HepG2 (cell line): Measurements from ENCODE around the gene TMEM14A. TPM values are rescaled to one million over a fixed set of nuclear protein-coding genes. Genes with fewer than 3 reads are reported as not detected.

Source experiments
- CBX1 ChIP-seq: IDR thresholded peaks from one replicate; pipeline ENCODE4 v1.6.1; 2016; ENCODE audit warnings: antibody characterized with exemption, low read depth
- FOXA3 ChIP-seq: IDR thresholded peaks from 2 replicates; pipeline ENCODE4 v1.6.1; 2016; ENCODE audit warnings: missing genetic modification reagents, missing compliant biosample characterization
- GATAD1 ChIP-seq: IDR thresholded peaks from 2 replicates; pipeline ENCODE4 v1.6.1; 2016; ENCODE audit warnings: missing genetic modification reagents, missing compliant biosample characterization
- GLI4 ChIP-seq: sonication (generic); formaldehyde crosslinking; IDR thresholded peaks from 2 replicates; pipeline ENCODE4 v1.5.1; 2020; ENCODE audit warnings: missing genetic modification reagents, mild to moderate bottlenecking, moderate library complexity, borderline replicate concordance
- HNRNPL ChIP-seq: fragments of 200-400 bp; formaldehyde crosslinking; IDR thresholded peaks from 2 replicates; pipeline ENCODE4 v1.6.1; 2017; ENCODE audit warnings: mild to moderate bottlenecking, low read depth, low read length
- HOMEZ ChIP-seq: IDR thresholded peaks from 2 replicates; pipeline ENCODE4 v1.6.1; 2016; ENCODE audit warnings: low read depth
- MEIS2 ChIP-seq: sonication (generic); formaldehyde crosslinking; IDR thresholded peaks from 2 replicates; pipeline ENCODE4 v1.9.0; 2021; ENCODE audit warnings: mild to moderate bottlenecking, missing genetic modification reagents
- NCOR1 ChIP-seq: fragments of 200-600 bp; sonication (generic); IDR thresholded peaks from 2 replicates; pipeline ENCODE4 v1.7.0; 2017; ENCODE audit warnings: antibody characterized with exemption, low read length, borderline replicate concordance
- NFRKB ChIP-seq: fragments of 450-650 bp; IDR thresholded peaks from 2 replicates; pipeline ENCODE4 v1.6.1; 2017
- NPAS2 ChIP-seq: sonication (generic); formaldehyde crosslinking; IDR thresholded peaks from 2 replicates; pipeline ENCODE4 v1.8.0; 2022; ENCODE audit warnings: mild to moderate bottlenecking, missing genetic modification reagents, borderline replicate concordance
- PHF5A ChIP-seq: IDR thresholded peaks from one replicate; pipeline ENCODE4 v1.6.1; 2018; ENCODE audit warnings: low read depth, missing genetic modification reagents; ENCODE audit not compliant: unreplicated experiment
- SCMH1 ChIP-seq: sonication (generic); formaldehyde crosslinking; IDR thresholded peaks from 2 replicates; pipeline ENCODE4 v1.9.0; 2021; ENCODE audit warnings: missing genetic modification reagents, mild to moderate bottlenecking, borderline replicate concordance
- SMAD1 ChIP-seq: sonication (generic); formaldehyde crosslinking; IDR thresholded peaks from 2 replicates; pipeline ENCODE4 v1.4.0; 2020; ENCODE audit warnings: missing genetic modification reagents, low read depth, mild to moderate bottlenecking, borderline replicate concordance
- STAT5B ChIP-seq: sonication (generic); formaldehyde crosslinking; IDR thresholded peaks from 2 replicates; pipeline ENCODE4 v1.4.0; 2020; ENCODE audit warnings: missing genetic modification reagents
- ZFP91 ChIP-seq: sonication (generic); formaldehyde crosslinking; IDR thresholded peaks from 2 replicates; pipeline ENCODE4 v1.9.0; 2022; ENCODE audit warnings: missing genetic modification reagents, mild to moderate bottlenecking, borderline replicate concordance
- ZFX ChIP-seq: sonication (generic); formaldehyde crosslinking; IDR thresholded peaks from 2 replicates; pipeline ENCODE4 v1.4.0; 2020; ENCODE audit warnings: mild to moderate bottlenecking, low read depth, missing genetic modification reagents, moderate library complexity
- ZGPAT ChIP-seq: IDR thresholded peaks from 2 replicates; pipeline ENCODE4 v1.6.1; 2016; ENCODE audit warnings: mild to moderate bottlenecking
- ZNF124 ChIP-seq: sonication (generic); formaldehyde crosslinking; IDR thresholded peaks from 2 replicates; pipeline ENCODE4 v1.4.0; 2020; ENCODE audit warnings: missing genetic modification reagents
- ZNF17 ChIP-seq: sonication (generic); formaldehyde crosslinking; IDR thresholded peaks from 2 replicates; pipeline ENCODE4 v1.5.0; 2020; ENCODE audit warnings: mild to moderate bottlenecking, missing genetic modification reagents
- ZNF235 ChIP-seq: sonication (generic); formaldehyde crosslinking; IDR thresholded peaks from 2 replicates; pipeline ENCODE4 v1.8.1; 2023; ENCODE audit warnings: mild to moderate bottlenecking, missing genetic modification reagents, borderline replicate concordance
- ZNF296 ChIP-seq: sonication (generic); formaldehyde crosslinking; conservative IDR thresholded peaks from 2 replicates; pipeline ENCODE4 v1.5.0; 2020; ENCODE audit warnings: mild to moderate bottlenecking, missing genetic modification reagents
- ZNF503 ChIP-seq: sonication (generic); formaldehyde crosslinking; IDR thresholded peaks from 2 replicates; pipeline ENCODE4 v1.4.0; 2020; ENCODE audit warnings: missing genetic modification reagents
- ZNF670 ChIP-seq: sonication (generic); formaldehyde crosslinking; IDR thresholded peaks from 2 replicates; pipeline ENCODE4 v1.8.0; 2022; ENCODE audit warnings: mild to moderate bottlenecking, missing genetic modification reagents, borderline replicate concordance
- polyA plus RNA-seq, 8 experiments: library from polyadenylated mRNA; depleted of rRNA in 3 of 8; stranded (reverse) in 7 of 8; unstranded in 1 of 8; fragments of >200 nt; fragmentation: Illumina TruSeq in 4 of 8; extraction: Trizol in 4 of 8; gene quantifications; 2 replicates each; pipeline versions ENCODE4 v1.2.1 to v1.2.3, GENCODE V29; 2011 to 2016; ENCODE audit warnings: low read depth in 4 of 8, missing spikeins in 1 of 8, mixed read lengths in 1 of 8; ENCODE audit not compliant: insufficient read depth in 1 of 8
- total RNA-seq, 5 experiments: library from RNA; depleted of rRNA; stranded (reverse); fragments of >200 nt; fragmentation: Illumina TruSeq; extraction: Trizol; gene quantifications; 2 replicates each; pipeline ENCODE4 v1.2.3, GENCODE V29; 2016; ENCODE audit warnings: low read depth in 1 of 5

Gene TMEM14A
- total and polyA plus RNA-seq, 2 of the 13 experiments (the other 11 are each of a cell fraction or from before 2014, with no cell fraction given), result 24.6 to 73.7 TPM

GRCh38 chr6:52670502-52671409 lies at the start of gene TMEM14A (continued):
- TF ChIP-seq NPAS2 (CRISPR knock-in tag) (no peak), HNRNPL (0 out of 2 replicates have a peak, but pooled peaks have one; percentile 64), NCOR1 (peak; percentile 46; the same call in 1 of the 2 replicates), SCMH1 (CRISPR knock-in tag) (no peak), STAT5B (peak; percentile 64; the same call in 1 of the 2 replicates), GLI4 (0 out of 2 replicates have a peak, but pooled peaks have one; percentile 27), ZNF296 (CRISPR knock-in tag) (no peak), GATAD1 (CRISPR knock-in tag) (peak; percentile 79), ZNF503 (peak; percentile 91), ZFX (CRISPR knock-in tag) (peak; percentile 99), ZFP91 (CRISPR knock-in tag) (peak; percentile 96), ZNF124 (CRISPR knock-in tag) (peak; percentile 77), SMAD1 (CRISPR knock-in tag) (no peak; the same call in 1 of the 2 replicates), ZNF670 (peak; percentile 58; the same call in 1 of the 2 replicates), NFRKB (no peak), ZGPAT (CRISPR knock-in tag) (peak; percentile 98), ZNF235 (CRISPR knock-in tag) (peak; percentile 90; the same call in 1 of the 2 replicates), FOXA3 (peak; percentile 55; the same call in 1 of the 2 replicates), PHF5A (CRISPR knock-in tag) (no peak), ZNF17 (CRISPR knock-in tag) (no peak), HOMEZ (CRISPR knock-in tag) (peak; percentile 44; the same call in 1 of the 2 replicates), CBX1 (peak; percentile 72), MEIS2 (CRISPR knock-in tag) (peak; percentile 93; the same call in 1 of the 2 replicates)
